GM18861 (cell line): ENCODE results near the gene MS4A3.
"Not testable (repeated sequence)": the region's sequence is repeated elsewhere in the genome, so short reads cannot be mapped to it uniquely, and the experiment has no call there.

Source experiments
- ATAC-seq: cut with Tn5 transposase; IDR thresholded peaks from one replicate; pipeline ENCODE4 v1.9.1; 2021; ENCODE audit not compliant: unreplicated experiment

The MS4A3 gene

DNA sequence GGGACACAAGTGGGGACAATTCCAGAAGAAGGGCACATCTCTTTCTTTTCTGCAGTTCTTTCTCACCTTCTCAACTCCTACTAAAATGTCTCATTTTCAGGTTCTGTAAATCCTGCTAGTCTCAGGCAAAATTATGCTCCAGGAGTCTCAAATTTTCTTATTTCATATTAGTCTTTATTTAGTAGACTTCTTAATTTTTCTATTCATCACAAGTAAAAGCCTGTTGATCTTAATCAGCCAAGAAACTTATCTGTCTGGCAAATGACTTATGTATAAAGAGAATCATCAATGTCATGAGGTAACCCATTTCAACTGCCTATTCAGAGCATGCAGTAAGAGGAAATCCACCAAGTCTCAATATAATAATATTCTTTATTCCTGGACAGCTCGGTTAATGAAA is 31.9 kb downstream of the MS4A3 start, which contains the start of gene MS4A2:
MS4A2 (plus strand) TSS at position 301 of the 400 bp plus-strand sequence. CDS start 102 bp downstream, outside the sequence.
- no peak for ATAC-seq

DNA sequence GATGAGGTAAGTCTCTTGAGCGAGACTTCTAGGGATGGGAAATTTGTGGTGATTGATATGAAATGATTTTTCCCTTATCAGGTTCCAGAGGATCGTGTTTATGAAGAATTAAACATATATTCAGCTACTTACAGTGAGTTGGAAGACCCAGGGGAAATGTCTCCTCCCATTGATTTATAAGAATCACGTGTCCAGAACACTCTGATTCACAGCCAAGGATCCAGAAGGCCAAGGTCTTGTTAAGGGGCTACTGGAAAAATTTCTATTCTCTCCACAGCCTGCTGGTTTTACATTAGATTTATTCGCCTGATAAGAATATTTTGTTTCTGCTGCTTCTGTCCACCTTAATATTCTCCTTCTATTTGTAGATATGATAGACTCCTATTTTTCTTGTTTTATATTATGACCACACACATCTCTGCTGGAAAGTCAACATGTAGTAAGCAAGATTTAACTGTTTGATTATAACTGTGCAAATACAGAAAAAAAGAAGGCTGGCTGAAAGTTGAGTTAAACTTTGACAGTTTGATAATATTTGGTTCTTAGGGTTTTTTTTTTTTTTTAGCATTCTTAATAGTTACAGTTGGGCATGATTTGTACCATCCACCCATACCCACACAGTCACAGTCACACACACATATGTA is 39.1 kb downstream of the MS4A3 start:
- no peak for ATAC-seq

DNA sequence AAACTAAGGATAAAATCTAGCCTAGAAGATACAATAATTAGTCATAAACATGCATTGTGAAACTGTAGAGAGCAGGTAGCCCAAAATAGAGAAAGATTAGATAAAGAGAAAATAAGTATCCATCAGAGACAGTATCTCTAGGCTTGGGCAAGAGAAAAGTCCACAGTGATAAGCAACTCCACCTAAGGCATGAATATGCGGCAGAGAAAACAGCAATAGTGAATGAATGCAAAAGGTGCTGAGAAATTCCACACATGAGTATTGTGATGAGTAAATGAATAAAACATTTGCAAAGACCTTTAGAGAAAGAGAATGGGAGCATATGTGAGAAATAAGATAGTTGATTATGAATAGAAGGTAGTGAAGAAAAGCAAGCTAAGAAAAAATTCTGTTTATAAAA is 40.7 kb downstream of the MS4A3 start:
- no peak for ATAC-seq

DNA sequence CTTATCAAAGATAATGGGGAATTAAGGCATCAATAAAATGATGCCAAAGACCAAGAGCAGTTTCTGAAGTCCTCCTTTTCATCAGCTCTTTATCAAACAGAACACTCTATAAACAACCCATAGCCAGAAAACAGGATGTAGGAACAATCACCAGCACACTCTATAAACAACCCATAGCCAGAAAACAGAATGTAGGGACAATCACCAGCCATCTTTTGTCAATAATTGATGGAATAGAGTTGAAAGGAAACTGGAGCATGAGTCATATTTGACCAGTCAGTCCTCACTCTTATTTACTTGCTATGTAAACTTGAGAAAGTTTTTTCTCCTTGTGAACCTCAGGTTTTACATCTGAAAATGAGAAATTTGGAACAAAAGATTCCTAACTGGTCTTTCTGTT is 42.0 kb downstream of the MS4A3 start:
- ATAC-seq: peak; percentile 98

DNA sequence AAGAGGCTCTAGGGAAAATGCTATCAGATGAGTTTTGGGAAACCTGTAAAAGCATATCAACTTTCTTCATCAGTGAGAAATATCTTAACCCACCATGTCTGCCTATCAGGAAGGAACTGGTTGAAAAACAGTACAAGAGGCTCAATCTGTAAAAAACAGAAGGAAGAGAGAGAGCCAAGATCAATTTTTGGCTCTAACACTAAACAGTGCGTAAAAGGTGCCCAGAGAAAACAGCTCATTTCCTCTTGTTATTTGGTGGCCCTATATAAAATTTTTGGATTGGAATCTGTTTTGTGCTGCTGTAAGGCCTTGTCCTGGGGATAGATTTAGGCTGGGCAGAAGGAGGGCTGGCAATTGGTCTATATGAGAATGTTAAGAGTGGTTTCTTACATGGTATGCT is 44.1 kb downstream of the MS4A3 start:
- ATAC-seq: no peak

DNA sequence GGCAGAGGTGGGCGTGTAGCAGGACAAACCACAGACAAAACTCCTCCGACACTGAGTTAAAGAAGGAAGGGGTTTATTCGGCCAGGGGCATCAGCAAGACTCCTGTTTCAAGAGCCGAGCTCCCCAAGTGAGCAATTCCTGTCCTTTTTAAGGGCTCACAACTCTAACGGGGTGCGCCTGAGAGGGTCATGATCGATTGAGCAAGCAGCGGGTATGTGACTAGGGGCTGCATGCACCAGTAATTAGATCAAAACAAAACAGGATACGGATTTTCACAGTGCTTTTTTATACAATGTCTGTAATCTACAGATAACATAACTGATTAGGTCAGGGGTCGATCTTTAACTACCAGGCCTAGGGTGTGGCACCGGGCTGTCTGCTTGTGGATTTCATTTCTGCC is 44.9 kb downstream of the MS4A3 start:
- ATAC-seq: not testable (repeated sequence)

DNA sequence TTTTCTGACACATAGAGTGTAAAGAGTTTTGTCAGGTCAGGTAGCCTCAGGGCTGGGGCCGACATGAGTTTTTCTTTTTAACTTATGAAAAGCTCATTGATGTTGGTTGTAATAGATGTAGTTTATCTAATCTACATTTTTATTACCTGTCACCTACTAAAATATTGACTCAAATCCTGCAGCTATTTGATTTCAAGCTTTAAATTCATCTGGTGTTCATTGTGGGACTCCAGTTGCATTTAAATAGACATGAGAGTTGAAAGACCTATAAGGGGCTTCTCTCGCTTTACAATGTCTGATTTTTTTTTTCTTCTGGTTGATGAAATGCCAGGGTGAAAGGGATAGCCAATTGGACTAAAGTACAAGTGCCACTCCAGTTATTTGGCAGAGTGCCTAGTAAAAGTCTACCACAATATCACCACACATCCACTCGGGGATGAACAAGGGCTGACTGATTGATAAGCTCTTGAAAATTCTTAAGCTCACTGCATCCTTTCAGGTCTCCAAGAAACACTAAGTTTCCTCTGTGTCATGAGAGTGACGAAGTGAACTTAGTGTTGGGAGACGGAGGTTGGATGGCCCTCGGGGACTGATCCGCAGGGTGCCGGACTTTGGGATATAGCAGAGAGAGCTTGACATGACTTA is 48.1 kb downstream of the MS4A3 start:
- ATAC-seq: not testable (repeated sequence)

DNA sequence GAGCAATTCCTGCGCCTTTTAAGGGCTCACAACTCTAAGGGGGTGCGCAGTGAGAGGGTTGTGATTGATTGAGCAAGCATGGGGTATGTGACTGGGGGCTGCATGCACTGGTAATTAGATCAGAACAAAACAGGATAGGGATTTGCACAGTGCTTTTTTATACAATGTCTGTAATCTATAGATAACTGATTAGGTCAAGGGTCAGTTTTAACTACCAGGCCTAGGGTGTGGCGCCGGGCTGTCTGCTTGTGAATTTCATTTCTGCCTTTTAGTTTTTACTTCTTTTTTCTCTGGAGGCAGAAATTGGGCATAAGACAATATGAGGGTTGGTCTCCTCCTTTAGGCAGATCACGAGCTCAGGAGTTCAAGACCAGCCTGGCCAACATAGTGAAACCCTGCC is 52.2 kb downstream of the MS4A3 start:
- ATAC-seq: not testable (repeated sequence)

DNA sequence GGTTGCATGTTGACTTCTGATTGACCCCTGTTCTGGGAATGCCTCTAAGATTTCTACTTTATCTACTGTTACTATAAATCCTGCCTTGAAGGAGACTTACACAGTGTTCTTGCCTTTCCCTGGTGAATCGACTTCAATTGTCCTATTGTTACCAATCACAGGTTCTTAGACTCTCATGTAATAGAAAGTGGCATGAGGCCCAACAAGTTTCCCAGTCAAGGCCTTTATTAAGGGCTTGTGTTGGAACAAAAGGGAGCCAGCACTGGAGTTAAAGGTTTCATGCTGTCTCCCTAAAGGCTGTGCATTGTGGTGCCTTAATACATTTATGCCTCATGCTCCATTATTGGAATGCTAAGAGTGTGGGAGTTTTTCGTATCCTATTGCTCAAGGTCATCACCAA is 55.3 kb downstream of the MS4A3 start:
- ATAC-seq: no peak

DNA sequence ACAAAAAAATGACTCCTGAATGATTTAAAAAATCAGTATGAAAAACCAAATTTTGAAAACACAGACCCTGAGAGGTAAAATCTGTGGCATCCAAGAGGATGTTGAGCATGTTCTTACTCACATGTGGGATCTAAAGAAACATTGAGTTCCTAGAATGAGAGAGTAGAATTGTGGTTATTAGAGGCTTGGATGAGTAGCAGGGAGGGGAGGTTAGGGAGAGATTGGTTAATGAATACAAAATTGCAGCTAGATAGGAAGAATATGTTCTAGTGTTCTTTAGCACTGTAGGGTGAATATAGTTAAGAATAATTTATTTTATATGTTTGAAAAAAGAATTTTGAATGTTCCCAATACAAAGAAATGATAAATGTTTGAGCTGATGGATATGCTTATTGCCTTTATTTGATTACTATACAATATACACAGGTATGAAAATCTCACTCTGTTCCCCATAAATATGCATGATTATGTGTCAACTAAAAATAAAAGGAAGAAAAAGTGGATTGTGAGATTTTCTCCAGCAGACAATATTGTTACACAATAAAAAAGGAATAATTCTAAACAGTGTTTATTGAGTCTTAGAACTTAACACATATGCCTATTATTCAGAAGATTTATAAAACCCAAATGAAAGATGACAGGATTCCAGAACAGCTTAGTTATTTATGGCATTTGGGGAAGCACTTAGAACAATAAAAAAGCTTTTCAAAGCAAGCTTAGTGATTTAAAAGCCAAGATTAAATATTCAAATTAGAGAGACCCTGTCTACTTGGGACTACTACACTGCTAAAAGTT is 60.7 kb downstream of the MS4A3 start:
- no peak for ATAC-seq

DNA sequence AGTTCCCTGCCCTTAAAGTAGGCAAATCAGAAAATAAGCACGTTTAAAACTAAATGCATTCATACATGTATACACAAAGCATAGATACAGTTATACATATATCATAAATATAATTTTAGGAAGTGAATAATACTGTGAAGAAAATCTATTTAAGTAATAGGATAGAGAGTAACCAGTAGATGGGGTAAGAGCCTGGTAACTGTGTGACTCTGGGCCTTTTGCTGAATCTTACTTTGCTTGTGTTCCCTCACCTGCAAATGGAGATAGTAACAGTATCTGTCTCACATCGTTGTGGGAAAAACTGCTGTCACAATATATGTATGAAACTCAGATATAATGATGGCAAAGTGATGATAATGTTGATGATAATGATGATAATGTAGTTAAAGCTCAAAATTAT is 61.9 kb downstream of the MS4A3 start:
- ATAC-seq: no peak

DNA sequence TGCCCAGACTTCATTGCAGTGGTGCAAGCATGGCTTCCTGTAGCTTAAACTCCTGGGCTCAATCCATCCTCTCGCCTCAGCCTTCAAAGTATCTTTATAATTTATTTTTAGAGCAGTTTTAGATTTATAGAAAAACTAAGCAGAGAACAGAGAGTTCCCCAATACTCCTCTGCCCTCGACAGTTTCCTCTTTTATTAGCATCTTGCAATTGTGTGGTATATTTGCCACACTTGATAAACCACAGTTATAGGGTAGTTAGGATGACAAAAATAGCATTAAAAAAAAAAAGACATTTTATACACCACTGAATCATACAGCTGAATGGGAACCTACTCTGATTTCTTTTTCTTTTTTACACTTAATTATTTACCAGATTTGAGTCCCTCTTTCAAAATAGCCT is 63.2 kb downstream of the MS4A3 start:
- no peak for ATAC-seq
